HG03521 (cell line): ENCODE data around the gene SMIM22.

Source experiments
- ATAC-seq: cut with Tn5 transposase; IDR thresholded peaks from one replicate; pipeline ENCODE4 v1.9.1; 2021; ENCODE audit warnings: mild to moderate bottlenecking, moderate library complexity; ENCODE audit not compliant: unreplicated experiment

The SMIM22 gene

DNA sequence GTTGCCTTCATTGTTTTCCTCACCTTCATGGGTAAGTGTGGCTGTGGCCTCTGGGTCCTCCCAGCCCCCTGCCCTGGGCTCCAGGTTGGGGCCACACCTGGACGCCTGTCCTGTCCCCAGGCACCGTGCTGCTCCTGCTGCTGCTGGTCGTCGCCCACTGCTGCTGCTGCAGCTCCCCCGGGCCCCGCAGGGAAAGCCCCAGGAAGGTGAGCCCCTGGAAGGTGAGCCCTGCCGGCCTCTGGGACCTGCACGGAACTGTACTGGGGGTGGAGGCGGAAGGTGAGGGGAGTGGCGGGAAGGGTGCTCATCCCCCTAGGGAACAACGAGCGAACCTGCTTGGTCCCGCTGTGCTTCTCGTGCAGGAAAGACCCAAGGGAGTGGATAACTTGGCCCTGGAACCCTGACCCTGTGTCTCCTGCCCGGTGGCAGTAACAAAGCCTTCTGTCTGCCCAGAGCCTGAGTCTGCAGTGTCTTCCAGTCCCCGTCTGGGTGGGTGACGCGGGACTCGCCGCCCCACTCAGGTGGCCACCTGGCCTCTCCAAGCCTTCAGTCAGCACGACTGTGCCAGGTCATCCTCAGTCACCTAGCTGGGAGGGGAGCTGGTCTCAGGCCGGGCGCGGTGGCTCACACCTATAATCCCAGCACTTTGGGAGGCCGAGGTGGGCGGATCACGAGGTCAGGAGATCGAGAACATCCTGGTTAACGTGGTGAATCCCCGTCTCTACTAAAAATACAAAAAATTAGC lies 831 bp downstream of the SMIM22 start:
- no peak for ATAC-seq

DNA sequence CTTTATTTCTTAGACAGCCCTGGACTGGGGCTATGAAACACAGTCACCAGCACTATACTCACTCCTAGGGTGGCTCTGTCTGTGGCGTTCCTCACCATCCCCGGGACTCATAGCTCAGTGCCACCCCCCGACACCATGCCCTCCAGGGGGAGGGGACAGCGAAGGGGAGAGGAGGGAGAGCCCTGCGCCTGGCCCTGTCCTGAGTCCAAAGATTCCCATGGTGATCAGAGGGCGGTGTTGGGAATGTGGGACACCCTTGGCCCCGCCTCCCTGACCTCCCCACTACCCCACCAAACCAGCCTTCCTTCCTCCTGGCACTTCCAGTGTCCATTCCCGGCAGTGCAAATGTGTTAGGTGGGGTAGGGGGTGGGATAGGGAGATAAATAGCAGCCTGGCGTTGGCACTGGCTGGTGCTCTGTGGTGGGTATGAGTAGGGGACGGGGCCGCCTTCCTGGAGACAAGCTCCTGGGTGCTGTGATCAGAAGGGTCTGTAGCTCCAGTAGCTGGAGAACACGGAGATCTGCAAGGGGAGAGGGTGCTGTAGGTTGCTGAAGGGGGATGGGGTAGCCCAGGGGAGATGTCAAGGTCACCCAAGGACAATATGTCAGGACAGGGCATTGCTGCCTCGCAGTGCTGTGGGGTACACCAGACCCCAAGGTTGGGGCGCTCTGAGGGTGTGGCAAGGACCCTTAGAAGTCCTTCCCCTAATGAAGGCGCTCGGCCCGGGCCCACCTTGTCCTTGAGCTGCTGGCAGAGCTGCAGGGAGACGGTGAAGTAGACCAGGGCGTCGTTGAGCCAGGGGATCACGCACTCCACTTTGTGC lies 2.0 kb downstream of the SMIM22 start:
- no peak for ATAC-seq

DNA sequence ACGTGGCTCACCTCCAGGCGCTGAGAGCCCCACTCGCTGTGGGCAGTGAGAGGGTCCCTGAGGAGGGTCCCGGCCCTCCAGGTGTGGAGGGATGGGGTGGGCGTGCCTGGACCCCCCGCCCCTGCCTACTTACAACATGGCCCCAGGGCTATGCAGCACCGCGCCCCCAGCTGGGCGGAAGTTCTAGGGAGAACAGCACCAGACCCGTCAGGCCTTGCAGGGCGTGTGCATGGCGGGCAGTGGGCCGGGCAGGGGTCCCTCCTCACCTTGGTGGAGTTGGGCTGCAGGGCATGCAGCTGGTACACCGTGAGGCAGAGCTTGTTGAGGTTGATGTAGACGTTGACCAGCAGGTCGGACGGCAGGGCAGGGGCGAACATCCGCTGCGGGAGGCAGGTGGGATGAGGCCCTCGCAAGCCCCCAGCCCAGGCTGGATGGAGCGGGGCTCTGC lies 2.7 kb downstream of the SMIM22 start:
- no peak for ATAC-seq

DNA sequence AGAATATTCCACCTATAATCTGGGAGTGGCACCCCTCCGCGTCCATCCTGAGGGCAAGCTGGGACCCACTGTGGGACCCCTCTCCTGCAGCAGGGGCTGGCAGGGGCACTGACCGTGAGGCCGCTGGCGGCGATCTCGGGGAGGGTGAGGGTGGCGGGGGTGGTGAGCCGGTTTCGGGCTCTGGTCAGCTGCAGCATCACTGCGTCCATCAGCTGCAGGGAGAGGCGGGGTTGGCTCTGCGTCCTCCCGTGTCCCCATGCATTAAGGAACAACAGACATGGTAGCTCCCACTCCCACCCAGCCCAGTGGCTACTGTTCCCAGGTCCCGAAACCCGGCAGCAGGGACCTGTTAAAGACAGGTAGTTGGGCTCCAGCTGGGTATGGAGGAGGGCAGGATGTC lies 3.3 kb downstream of the SMIM22 start:
- ATAC-seq: no peak

DNA sequence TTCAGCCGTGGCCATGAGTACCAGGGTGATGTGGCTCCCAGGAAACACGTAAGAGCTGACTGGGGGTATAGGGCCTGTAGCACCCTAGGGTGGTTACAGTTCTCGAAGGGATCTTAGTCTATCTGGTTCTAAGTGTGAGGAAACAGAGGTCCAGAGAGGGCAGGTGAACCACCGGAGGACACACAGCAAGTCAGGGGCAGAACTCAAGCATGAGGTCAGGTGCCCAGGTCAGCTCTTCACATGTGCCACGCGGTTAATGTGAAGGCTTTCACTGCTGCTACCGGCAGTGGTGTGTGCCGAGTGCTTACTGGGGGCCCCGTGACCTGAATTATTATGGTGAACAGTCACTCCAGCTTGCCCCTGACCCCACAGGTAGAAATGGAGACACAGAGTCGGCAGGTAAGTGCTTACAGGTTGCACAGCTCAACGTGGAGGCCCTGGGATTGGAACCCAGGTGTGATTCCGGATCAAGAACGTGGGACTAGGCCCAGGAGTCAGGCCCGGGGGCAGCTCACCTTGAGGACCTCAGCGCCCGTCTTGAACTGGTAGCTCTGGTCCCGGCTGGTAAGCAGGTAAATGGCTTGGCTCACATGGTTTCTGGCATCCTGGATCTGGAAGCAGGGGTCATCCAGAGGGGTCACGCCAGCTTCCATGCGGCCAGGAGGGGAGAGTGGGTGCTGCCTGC lies 4.1 kb downstream of the SMIM22 start:
- no peak for ATAC-seq

DNA sequence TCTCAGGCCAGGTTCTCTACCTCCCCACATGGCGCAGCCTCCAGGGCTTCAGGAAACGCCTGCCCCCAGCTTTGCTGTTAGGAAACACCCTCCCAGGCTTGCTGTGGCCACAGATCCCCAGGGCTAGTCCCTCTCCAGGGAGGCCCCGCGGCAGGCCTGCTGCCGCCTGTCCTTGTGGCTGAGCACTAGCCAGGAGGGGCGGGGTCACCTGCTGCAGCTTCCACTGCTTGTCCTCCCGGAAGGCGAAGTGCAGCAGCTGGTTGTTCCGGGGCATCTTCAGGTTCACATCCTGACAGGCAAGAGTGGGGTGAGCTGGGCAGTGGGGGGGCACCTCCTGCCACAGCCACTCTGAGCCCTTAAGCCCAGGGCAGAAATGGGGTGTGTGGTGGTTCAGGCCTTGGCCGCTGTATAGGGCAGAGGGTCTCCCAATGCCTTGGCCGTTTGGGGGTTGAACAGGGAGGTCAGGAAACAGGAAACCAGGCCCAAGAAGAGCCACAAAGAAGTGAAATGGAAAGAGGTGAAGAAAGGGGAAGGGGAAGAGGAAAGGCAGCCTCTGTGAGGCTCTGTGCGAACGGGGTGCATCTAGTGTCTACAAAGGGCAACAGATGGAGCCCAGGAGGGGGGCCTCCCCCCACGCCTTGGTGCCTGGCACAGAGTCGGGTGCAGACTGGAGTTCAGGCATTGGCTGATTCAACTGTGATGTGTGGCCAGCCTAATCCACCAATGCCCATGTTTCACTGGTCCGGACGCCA lies 5.3 kb downstream of the SMIM22 start:
- no peak for ATAC-seq

DNA sequence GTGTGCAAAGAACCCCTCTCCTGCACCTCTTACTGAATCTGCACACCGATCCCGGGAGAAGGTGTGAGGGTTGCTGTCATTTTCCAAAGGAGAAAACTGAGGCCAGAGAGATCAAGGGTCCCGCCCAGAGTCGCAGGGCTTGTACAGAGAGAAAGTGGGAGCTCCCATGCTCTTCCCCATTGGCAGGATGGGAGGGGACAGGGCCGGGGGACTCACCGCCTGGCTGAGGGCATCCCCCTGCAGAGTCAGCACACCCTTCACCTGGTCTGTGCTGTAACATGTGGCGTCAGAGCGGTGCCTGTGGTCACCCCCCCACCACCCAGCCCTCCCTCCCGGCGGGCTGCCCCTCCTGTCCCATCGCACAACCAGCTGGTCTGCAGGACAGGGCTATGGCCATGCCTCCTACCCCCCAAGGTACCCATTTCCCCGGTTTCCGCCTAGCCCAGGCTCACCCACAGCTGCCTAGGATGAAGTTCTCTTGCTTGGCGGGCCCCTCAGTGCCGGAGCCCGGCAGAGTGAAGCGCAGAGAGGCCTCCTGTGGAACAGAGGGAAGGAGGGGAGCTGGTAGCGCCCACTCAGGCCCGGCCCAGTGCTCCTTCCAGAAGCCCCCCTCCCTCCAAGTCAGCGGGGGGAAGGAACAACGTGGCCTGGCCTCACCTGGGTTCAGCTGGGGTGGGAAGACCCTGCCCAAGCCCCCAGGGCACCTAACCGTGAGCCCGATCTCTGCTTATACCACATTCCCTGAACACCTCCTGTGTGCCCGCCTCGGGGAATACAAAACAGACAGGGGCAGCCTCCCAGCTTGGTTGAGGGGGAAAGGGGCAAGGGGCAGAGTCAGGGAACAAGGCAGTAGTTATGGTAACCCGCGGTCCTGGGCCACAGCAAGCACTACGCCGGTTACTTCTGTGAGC lies 6.1 kb downstream of the SMIM22 start:
- no peak for ATAC-seq

DNA sequence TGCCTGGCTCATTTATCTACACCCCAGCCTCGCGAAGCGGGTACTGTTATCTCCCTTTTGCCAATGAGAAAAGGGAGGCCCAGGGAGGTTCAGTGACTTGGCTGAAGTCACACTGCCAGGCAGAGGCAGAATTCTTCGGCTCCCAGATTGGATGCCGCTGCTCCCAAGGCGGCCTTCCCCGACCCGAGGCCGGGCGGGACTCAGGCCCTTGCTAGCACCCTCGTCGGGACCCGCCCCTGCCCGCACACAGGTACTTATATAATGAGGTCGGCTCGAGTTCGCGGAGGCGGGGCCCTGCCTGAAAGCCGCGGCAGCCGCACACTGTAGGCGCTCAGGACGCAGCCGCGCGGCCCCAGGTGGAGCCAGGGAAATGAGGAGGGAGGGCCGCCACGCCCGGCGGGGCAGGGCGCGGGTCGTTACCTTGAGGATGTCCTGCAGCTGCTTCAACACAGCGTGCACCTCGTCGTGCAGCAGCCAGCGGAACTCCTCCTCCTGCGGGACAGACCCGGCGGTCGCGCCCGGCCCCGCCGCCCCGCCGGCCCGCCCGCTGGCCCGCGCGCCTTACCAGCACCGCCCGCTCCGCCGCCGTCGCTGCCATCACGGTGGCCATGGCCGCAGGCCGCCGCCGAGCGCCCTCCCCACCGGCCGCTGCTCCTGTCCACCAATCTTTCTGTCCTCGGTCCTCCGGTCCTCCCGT lies 6.9 kb downstream of the SMIM22 start, which contains the start of gene ROGDI:
TSS of gene ROGDI (minus strand) at position 672 of the 697 bp plus-strand sequence. CDS start at position 610, 62 bp downstream.
- ATAC-seq: peak; percentile 37

DNA sequence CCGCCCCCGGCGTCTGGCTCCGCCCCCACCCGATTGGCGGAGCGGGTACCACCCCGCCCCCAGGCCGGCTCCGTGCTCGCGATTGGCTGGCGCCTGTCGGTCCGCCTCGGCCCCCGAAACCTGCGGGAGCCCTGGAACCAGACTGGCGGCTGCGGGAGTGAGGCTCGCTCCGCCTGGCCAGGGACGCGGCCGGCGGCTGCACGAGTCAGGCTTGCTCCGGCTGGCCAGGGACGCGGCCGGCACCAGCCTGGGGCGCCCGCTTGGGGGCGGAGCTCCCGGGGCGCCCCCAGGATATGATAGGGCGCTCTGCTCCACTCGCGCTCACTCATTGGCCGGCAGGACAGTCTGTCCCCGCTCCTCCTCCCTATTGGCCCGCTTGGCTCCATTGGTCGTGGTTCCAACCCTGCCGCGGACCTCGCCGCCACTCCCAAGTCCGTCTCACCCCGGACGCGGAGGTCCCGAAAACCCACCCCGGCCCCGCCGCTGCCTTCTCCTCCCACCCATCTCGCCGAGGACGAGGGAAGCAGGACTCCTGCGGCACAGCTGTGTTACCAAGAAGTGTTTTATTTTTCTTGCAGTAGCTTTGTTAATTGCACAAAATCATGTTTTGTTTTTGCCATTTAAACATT lies 7.6 kb downstream of the SMIM22 start:
- peak; percentile 87 for ATAC-seq

DNA sequence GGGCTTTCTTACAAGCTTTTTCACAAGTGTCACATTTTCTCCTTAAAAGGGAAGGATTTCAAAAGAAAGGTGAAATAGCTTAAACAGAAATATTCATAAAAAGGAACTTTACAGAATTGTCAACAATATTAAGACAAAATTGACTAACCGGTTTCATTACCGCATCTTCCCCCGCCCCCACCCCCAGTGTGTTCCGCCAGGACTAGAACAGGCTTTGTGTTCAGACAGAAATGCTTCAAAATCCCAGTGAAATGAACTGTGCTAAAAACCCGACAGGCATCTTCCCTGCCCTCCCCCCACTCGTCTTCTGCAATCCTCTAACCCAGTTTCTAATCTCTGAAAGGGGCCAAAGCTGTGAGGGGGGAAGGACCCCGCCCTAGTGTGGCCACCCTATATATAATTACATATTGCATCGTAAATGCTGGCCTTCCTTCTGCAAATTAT lies 8.3 kb downstream of the SMIM22 start:
- ATAC-seq: no peak

DNA sequence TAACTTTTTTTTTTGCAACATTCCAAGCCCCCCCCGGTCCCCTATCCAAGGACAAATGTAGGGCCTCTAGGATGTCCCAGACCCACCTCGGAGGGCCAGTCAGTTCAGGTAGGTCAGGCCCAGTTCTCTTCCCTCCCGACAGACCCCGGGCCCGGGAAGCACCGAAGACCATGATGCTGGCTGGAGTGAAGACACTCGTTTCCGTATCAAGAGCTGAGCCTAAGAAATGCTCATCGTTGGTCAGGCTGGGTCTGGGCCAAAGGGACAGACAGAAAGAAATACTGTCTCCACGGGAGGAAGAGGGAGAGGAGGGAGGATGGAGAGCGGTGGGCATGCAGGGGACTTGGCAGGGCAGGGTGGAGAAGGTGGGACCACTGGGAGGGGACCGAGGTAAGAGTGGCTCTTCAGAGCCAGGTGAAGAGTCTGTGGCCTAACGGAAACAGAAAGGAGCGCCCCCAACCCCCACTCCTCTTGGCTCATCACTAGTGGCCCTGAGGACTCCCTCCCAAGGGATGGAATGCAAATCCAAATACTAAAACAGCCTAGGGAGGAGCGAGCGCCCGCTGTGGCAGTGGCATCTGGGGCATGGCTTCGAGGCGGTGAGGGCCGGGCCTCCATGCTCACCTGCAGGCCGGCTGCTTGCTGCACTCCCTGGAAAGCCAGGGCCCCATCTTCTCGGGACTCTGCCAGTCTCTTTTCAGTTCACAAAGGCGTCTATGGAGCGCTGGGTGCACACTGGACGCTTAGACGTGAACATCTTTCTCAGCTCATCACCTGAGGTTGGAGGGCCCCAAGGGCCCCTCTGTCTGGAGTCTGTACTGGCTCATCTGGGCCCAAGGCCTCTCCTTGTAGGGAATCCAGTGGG lies 9.0 kb downstream of the SMIM22 start:
- no peak for ATAC-seq

DNA sequence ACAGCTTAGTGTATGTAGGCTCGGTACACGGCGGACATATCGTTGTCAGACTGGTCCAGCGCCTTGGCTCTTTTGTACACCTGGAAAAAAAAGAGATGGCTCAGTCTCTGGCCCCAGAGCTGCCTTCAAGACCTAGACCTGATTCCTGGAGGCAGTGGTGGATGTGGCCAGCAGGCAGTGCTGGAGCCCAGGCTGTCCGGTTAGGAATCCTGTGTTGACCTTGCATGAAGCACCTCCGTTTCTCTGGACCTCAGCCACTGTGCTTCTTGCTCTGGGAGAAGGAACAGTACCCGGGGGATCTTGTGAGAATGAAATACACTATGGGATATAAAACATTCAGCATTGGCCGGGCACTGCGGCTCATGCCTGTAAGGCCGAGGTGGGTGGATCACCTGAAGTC lies 10.1 kb downstream of the SMIM22 start:
- no peak for ATAC-seq

DNA sequence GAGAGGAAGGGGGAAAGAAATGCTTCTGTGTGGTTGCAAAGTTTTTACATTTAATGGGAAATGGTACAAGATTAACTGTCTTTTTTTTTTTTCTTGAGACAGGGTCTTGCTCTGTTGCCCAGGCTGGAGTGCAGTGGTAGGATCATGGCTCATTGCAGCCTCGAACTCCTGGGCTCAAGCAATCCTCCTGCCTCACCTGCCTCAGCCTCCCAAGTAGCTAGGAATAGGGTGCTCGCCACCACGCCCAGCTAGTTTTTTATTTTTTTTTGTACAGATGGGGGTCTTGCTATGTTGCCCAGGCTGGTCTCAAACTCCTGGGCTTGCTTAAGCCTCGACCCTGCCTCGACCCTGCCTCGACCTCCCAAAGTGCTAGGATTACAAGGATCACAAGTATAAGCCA lies 11.1 kb downstream of the SMIM22 start:
- ATAC-seq: no peak

DNA sequence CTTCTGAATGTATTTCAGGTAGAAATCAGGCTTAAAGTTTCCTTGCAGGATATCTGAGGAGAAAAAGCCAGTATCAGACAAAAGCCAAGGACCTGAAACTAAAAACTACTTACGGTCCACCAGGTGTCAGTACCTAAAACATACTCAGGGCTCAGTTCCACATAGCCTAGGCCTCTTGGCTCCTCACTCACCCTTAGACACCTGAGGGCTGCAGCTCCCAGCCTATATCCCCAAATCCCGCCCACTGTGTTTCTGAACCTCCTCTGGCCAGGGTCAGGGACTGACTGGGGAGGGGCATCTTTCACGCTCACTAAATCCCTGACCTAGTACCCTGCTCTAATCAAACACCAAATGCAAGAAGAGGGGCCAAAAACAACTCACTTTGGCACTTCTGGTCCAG lies 16.1 kb downstream of the SMIM22 start:
- no peak for ATAC-seq

DNA sequence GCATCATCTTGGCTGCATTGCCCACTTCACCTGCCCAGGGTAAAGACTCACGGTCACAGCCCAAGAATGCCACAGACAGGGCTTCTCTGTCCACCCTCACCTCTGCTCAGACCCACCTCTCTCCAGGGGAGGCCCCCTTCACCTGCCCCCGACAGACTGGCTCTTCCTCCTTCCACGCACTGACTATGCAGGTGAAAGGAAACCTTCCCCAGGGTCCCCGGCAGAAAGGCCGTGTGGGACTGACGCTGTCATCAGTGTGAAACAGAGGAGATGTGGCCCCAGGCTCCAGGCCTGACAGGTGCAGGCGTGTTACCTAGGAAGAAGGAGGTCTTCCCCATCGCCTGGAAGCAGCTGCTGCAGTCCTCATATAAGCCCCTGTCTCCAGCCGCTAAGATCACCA lies 16.6 kb downstream of the SMIM22 start:
- no peak for ATAC-seq

DNA sequence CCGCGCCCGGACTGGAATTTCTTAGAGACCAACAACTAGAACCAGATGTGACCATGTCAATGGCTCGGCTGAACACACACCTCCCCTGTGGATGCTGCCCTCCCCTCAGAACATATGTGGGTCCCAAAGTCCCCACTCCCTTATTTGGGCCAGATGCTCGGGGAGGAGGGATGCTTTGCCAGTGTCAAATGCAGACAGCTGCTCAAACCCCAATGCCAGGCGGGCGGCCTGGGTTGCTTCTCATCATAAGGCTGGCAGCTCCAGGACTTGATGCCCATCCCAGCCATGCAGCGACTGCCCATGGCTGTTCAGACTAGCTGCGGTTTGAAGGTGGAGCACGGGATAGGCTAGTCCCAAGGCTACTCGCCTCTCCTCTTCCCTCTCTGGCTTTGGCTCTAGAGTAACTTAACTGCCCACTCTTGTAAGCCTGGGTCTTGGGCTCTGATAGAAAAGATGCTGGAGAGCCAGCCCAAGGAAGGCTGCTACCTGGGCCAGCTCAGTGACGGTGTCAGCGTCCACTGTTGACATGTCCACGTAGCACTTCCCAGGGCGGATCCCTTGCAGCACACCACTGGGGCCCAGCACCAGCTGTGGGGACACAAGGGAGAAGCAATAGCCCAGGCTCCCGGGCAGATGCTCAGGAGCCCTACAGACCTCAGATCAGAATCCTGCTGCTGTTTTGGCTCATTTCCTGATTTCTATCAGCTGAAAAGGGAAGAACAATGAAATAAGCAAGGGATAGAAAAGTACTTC lies 18.3 kb downstream of the SMIM22 start:
- no peak for ATAC-seq

DNA sequence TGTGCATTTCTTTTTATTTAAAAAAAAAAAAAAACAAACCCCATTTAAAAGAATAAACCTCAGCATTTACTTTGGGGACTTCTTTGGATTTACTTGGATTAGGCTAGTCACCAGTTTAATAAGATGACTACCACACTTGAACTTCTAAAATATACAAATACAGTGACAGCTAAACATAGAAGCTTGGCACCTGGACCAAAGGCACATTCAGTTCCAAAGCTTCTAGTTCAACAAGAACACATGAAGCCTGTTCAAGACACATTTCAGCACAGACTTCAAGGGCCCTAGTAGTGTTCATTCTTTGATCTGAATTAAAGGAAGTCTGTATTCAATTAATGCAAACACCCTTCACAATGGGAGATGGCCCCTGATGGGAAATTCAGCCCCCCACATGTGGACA lies 18.9 kb downstream of the SMIM22 start:
- no peak for ATAC-seq
